HL-60 (cell line): ENCODE results near the gene CXXC5.

Experiments
- DNase-seq, 2 experiments: peaks; one replicate each; pipeline ENCODE4 v3.0.0-alpha.2; 2010 to 2020; ENCODE audit warnings: low read depth in 1 of 2, low spot score in 1 of 2
- H3K27ac ChIP-seq: fragments of 250-450 bp; sonication (Bioruptor Pico); replicated peaks from 2 replicates; pipeline ENCODE4 v1.5.1; 2020; ENCODE audit warnings: mild to moderate bottlenecking, moderate library complexity
- H3K27me3 ChIP-seq: fragments of 250-450 bp; sonication (Bioruptor Pico); 2 replicates; pipeline ENCODE4 v1.5.1; 2021; ENCODE audit warnings: mild to moderate bottlenecking, moderate library complexity; ENCODE audit not compliant: insufficient read depth, poor library complexity, severe bottlenecking
- H3K4me3 ChIP-seq: replicated peaks from 2 replicates; pipeline ENCODE4 v1.5.1; 2011; ENCODE audit warnings: mild to moderate bottlenecking, control low read depth, low read length; ENCODE audit not compliant: insufficient read depth
- GABPA ChIP-seq: IDR thresholded peaks from 2 replicates; pipeline ENCODE4 v1.6.1; 2012; ENCODE audit warnings: low read depth
- POLR2AphosphoS5 ChIP-seq: IDR thresholded peaks from 2 replicates; pipeline ENCODE4 v1.6.1; 2012; ENCODE audit warnings: low read depth
- SPI1 ChIP-seq: IDR thresholded peaks from 2 replicates; pipeline ENCODE4 v1.6.1; 2012; ENCODE audit warnings: low read depth, mild to moderate bottlenecking, borderline replicate concordance
- TF ChIP-seq, protein P1 (sequence below): IDR thresholded peaks from one replicate; pipeline ENCODE4 v1.5.1; 2011; ENCODE audit warnings: low read length, control low read depth, inconsistent platforms; ENCODE audit not compliant: insufficient read depth
- TF ChIP-seq, protein P2 (sequence below): IDR thresholded peaks from 2 replicates; pipeline ENCODE4 v1.6.1; 2012; ENCODE audit warnings: low read depth; ENCODE audit not compliant: insufficient replicate concordance

Gene CXXC5

DNA sequence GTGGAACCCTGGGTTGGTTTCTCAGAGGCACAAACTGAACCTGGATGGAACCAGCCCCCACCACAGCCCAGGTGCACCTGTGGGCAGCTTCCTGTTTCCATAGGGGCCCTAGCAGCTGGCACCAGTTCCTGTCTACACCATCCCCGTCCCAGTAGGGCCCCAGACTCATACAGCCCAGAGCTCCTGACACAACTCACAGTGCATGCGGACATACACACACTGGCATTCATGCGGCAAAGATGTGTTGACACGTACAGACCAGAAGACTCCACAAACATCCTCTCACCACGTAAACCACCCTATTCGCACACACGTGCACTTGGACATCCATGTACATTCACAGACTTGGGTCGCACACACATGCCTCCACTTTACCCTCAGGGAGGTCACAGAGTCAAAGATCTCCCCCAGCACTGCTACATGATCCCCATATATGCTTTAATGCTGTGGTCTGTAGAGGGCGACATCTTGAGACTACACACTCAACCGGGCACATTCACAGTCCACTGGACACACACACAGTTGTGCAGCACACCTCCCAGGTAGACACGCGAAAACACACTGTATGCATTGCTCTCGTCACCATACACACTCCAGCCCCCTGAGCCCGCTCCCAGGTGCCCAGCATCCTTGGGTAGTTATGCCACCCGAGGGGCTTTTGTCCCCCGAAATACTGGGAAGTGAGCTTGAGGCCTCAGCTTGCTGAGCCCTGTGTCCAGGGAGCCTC, 22.4 kb downstream of the CXXC5 start:
- Histone ChIP-seq H3K27me3 (no peaks in the 10 kb centered on the region), H3K4me3 (no peak overlapping the region), H3K27ac (peak overlapping the region; percentile 88)
- TF ChIP-seq GABPA (peak; percentile 8; the same call in 1 of the 2 replicates), SPI1 (peak; percentile 80), POLR2AphosphoS5 (peak; percentile 99)
- TF ChIP-seq, protein P1, sequence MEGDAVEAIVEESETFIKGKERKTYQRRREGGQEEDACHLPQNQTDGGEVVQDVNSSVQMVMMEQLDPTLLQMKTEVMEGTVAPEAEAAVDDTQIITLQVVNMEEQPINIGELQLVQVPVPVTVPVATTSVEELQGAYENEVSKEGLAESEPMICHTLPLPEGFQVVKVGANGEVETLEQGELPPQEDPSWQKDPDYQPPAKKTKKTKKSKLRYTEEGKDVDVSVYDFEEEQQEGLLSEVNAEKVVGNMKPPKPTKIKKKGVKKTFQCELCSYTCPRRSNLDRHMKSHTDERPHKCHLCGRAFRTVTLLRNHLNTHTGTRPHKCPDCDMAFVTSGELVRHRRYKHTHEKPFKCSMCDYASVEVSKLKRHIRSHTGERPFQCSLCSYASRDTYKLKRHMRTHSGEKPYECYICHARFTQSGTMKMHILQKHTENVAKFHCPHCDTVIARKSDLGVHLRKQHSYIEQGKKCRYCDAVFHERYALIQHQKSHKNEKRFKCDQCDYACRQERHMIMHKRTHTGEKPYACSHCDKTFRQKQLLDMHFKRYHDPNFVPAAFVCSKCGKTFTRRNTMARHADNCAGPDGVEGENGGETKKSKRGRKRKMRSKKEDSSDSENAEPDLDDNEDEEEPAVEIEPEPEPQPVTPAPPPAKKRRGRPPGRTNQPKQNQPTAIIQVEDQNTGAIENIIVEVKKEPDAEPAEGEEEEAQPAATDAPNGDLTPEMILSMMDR, result no peak
- TF ChIP-seq, protein P2, sequence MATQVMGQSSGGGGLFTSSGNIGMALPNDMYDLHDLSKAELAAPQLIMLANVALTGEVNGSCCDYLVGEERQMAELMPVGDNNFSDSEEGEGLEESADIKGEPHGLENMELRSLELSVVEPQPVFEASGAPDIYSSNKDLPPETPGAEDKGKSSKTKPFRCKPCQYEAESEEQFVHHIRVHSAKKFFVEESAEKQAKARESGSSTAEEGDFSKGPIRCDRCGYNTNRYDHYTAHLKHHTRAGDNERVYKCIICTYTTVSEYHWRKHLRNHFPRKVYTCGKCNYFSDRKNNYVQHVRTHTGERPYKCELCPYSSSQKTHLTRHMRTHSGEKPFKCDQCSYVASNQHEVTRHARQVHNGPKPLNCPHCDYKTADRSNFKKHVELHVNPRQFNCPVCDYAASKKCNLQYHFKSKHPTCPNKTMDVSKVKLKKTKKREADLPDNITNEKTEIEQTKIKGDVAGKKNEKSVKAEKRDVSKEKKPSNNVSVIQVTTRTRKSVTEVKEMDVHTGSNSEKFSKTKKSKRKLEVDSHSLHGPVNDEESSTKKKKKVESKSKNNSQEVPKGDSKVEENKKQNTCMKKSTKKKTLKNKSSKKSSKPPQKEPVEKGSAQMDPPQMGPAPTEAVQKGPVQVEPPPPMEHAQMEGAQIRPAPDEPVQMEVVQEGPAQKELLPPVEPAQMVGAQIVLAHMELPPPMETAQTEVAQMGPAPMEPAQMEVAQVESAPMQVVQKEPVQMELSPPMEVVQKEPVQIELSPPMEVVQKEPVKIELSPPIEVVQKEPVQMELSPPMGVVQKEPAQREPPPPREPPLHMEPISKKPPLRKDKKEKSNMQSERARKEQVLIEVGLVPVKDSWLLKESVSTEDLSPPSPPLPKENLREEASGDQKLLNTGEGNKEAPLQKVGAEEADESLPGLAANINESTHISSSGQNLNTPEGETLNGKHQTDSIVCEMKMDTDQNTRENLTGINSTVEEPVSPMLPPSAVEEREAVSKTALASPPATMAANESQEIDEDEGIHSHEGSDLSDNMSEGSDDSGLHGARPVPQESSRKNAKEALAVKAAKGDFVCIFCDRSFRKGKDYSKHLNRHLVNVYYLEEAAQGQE, result peak; percentile 15
- DNase-seq, result peak; percentile 75 to 88

DNA sequence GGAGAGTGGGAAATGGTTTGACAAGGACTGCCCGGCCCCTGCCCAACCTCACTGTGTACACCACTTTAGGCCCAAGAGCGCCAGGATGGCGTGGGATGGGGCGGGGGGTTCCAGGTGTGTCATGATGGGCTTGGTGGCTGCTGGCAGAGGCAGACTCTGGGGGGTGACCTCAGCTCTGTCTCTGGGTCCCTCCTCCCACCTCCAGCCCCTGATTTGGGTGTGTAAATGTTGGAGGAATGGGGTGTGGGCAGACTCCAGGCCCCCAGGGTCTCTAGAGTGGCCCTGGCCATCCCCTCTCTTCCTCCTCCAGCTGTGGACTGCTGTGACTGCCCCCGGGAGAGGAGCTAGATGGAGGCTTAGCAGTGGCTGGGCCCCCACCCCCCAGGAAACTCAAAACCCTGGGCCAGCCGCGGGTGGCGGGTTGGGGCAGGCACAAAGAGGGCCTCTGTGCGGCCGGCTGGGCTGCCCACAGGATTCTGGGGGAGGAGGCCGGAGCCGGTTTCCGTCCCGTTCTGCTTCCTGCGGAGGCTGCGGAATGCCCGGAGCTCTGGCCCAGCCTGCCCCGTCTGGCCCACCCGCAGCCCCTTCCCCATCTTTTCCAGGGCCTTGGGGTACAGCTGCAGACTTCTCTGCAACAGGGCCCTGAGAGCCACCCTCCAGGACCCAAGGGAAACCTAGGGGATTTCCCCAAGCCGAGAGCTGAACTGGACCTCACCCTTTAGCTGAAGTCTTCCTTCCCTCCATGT, 23.1 kb downstream of the CXXC5 start:
- peak in 1 of 2 experiments; percentile 39 for DNase-seq
- no peaks in the 10 kb centered on the region for H3K27me3 ChIP-seq
- H3K27ac ChIP-seq, result peak overlapping the region; percentile 88
- no peak overlapping the region for H3K4me3 ChIP-seq
- TF ChIP-seq, protein P1, result no peak
- no peak for TF ChIP-seq GABPA
- TF ChIP-seq POLR2AphosphoS5, result no peak
- TF ChIP-seq, protein P2, result no peak
- TF ChIP-seq SPI1, result no peak

DNA sequence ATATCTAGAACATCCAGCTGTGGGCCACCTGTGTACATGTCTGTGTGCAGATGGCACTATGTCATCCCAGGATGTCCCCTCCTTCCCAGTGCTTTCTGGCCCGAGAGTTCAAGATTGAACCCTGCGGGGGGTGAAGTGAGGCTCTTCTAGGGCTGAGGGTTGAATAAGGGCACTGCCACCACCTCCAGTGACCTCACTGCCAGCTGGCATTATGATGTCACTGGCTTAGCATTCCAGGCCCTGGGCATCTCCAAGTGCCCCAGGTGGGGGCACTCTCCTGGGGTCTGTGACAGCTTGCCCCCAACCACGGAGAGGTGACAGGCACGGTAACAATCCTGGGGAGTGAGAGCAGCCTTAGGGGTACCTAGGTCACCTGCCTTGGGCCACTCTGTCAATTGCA, 27.1 kb downstream of the CXXC5 start:
- no peak overlapping the region for H3K27ac ChIP-seq
- no peak overlapping the region for H3K4me3 ChIP-seq
- no peaks in the 10 kb centered on the region for H3K27me3 ChIP-seq
- TF ChIP-seq, protein P1, result no peak
- TF ChIP-seq GABPA (no peak), POLR2AphosphoS5 (no peak), SPI1 (no peak)
- TF ChIP-seq, protein P2, result no peak
- DNase-seq, result no peak
